Muscle of back (tissue), 11 donors: ENCODE results near the gene ZNRF1. TPM values are rescaled to one million over a fixed set of nuclear protein-coding genes. Genes with fewer than 3 reads are reported as not detected.

Source experiments
- DNase-seq, 3 donors: peaks; one replicate each; pipeline versions ENCODE4 v3.0.0 to v3.0.0-alpha.2; 2013
- polyA plus RNA-seq, 10 donors: library from polyadenylated mRNA; unstranded; fragments of 120-200 nt; gene quantifications; one replicate each; pipeline ENCODE4 v1.2.1, GENCODE V29; 2013; ENCODE audit not compliant: insufficient read length in 10 of 10

The ZNRF1 gene
- polyA plus RNA-seq, 10 donors, result 34.0 to 51.6 (median 38.9) TPM

GRCh38 chr16:75054556-75054947, 55.7 kb downstream of the ZNRF1 start:
- DNase-seq, result no peak

GRCh38 chr16:75058806-75059205, 60.0 kb downstream of the ZNRF1 start:
- DNase-seq, result no peak

- DNase-seq, result no peak
Measured at GRCh38 chr16:75059411-75059810, 60.6 kb downstream of the ZNRF1 start.

- DNase-seq, result no peak
Measured at GRCh38 chr16:75060723-75061122, 61.9 kb downstream of the ZNRF1 start.

GRCh38 chr16:75061669-75062068, 62.8 kb downstream of the ZNRF1 start:
- no peak for DNase-seq

- no peak for DNase-seq
Measured at GRCh38 chr16:75062135-75062975, 63.5 kb downstream of the ZNRF1 start.

- DNase-seq, result no peak
Measured at GRCh38 chr16:75062976-75063346, 64.1 kb downstream of the ZNRF1 start.

- no peak for DNase-seq
Measured at GRCh38 chr16:75063549-75064088, 64.8 kb downstream of the ZNRF1 start.

- no peak for DNase-seq
Measured at GRCh38 chr16:75064403-75065148, 65.8 kb downstream of the ZNRF1 start.

GRCh38 chr16:75065149-75065505, 66.3 kb downstream of the ZNRF1 start:
- no peak for DNase-seq

- DNase-seq, result no peak
Measured at GRCh38 chr16:75065521-75066149, 66.8 kb downstream of the ZNRF1 start.

GRCh38 chr16:75066861-75067447, 68.1 kb downstream of the ZNRF1 start:
- no peak for DNase-seq

- DNase-seq, result no peak
Measured at GRCh38 chr16:75068085-75069031, 69.5 kb downstream of the ZNRF1 start.

- DNase-seq, result peak; percentile 37 to 87 (median 73)
Measured at GRCh38 chr16:75070012-75070841, 71.4 kb downstream of the ZNRF1 start.

GRCh38 chr16:75071621-75072020, 72.8 kb downstream of the ZNRF1 start:
- no peak for DNase-seq

GRCh38 chr16:75072239-75072947, 73.6 kb downstream of the ZNRF1 start:
- no peak for DNase-seq

GRCh38 chr16:75073545-75074303, 74.9 kb downstream of the ZNRF1 start:
- no peak for DNase-seq

GRCh38 chr16:75074304-75074793, 75.5 kb downstream of the ZNRF1 start:
- no peak for DNase-seq
